H1 (cell line): ENCODE results near the gene MAP7D1. TPM values are rescaled to one million over a fixed set of nuclear protein-coding genes. Genes with fewer than 3 reads are reported as not detected.

Experiments used
- CTCF ChIA-PET: fragments of 300-600 bp; sonication (Branson Sonifier 250); formaldehyde crosslinking; loops from one replicate; lab custom pipeline; 2021; ENCODE audit not compliant: partially characterized antibody; lab: Charles Lee
- POLR2A ChIA-PET: fragments of 300-600 bp; sonication (Branson Sonifier 250); formaldehyde crosslinking; loops from one replicate; lab custom pipeline; 2021; ENCODE audit warnings: inconsistent platforms; ENCODE audit not compliant: partially characterized antibody; lab: Charles Lee
- DNase-seq, 2 experiments: peaks; one replicate each; pipeline versions ENCODE4 v3.0.0 to v3.0.0-alpha.2; 2010 to 2022; ENCODE audit warnings: low spot score in 2 of 2, low read depth in 1 of 2, mixed read lengths in 1 of 2
- FAIRE-seq: peaks from 2 replicates; lab custom pipeline; 2011; peaks lifted over from hg19 to GRCh38; lab: Jason Lieb, UNC
- H2AFZ ChIP-seq: 2 replicates; pipeline ENCODE4 v1.8.1; 2012; ENCODE audit warnings: low read length, inconsistent platforms
- H2AK5ac ChIP-seq: 2 replicates; pipeline ENCODE4 v1.6.1; 2013; ENCODE audit warnings: low read depth, low read length
- H2BK120ac ChIP-seq: replicated peaks from 2 replicates; pipeline ENCODE3; 2013; ENCODE audit warnings: low read depth, low read length, inconsistent platforms
- H2BK12ac ChIP-seq: 2 replicates; pipeline ENCODE4 v1.6.1; 2013; ENCODE audit warnings: low read depth, low read length
- H2BK15ac ChIP-seq: 2 replicates; pipeline ENCODE4 v1.6.1; 2013; ENCODE audit warnings: low read length
- H2BK20ac ChIP-seq: 2 replicates; pipeline ENCODE4 v1.6.1; 2013; ENCODE audit warnings: low read length
- H2BK5ac ChIP-seq: 2 replicates; pipeline ENCODE4 v1.6.1; 2013; ENCODE audit warnings: low read depth, low read length
- H3K14ac ChIP-seq: 2 replicates; pipeline ENCODE4 v1.6.1; 2013; ENCODE audit warnings: inconsistent platforms; ENCODE audit not compliant: insufficient read length
- H3K18ac ChIP-seq: 2 replicates; pipeline ENCODE4 v1.6.1; 2013; ENCODE audit warnings: low read length; ENCODE audit errors: extremely low read depth
- H3K23ac ChIP-seq: 2 replicates; pipeline ENCODE4 v1.6.1; 2013; ENCODE audit warnings: inconsistent platforms; ENCODE audit not compliant: insufficient read length
- H3K23me2 ChIP-seq: 2 replicates; pipeline ENCODE4 v1.6.1; 2013; ENCODE audit warnings: low read depth, low read length
- H3K27ac ChIP-seq: 2 replicates; pipeline ENCODE4 v1.6.1; 2011; ENCODE audit warnings: low read depth, low read length, inconsistent platforms
- H3K27me3 ChIP-seq, 4 experiments: replicated peaks in 1 of 4; 1 replicate in 1 of 4; 2 replicates in 3 of 4; pipeline versions ENCODE4 v1.6.1 to v1.8.1; 2011 to 2013; ENCODE audit warnings: low read length in 3 of 4, mild to moderate bottlenecking in 3 of 4, inconsistent platforms in 2 of 4, mixed read lengths in 2 of 4, moderate library complexity in 1 of 4; ENCODE audit not compliant: control insufficient read depth in 3 of 4, insufficient read depth in 3 of 4; ENCODE audit errors: extremely low read depth in 1 of 4
- H3K36me3 ChIP-seq, 4 experiments: 2 replicates each; pipeline versions ENCODE4 v1.6.1 to v1.8.1; 2011 to 2013; ENCODE audit warnings: mild to moderate bottlenecking in 4 of 4, low read length in 3 of 4, moderate library complexity in 2 of 4, control low read depth in 1 of 4, inconsistent platforms in 1 of 4; ENCODE audit not compliant: insufficient read depth in 4 of 4, control insufficient read depth in 2 of 4
- H3K4ac ChIP-seq: replicated peaks from 2 replicates; pipeline ENCODE3; 2013; ENCODE audit warnings: low read length, low read depth, mixed read lengths, inconsistent platforms; ENCODE audit not compliant: insufficient read length
- H3K4me1 ChIP-seq, 4 experiments: replicated peaks in 1 of 4; 1 replicate in 1 of 4; 2 replicates in 3 of 4; pipeline versions ENCODE4 v1.6.1 to v1.8.1; 2011 to 2013; ENCODE audit warnings: low read length in 3 of 4, inconsistent platforms in 2 of 4, mixed read lengths in 1 of 4; ENCODE audit not compliant: insufficient read depth in 4 of 4, control insufficient read depth in 3 of 4
- H3K4me2 ChIP-seq, 2 experiments: 2 replicates each; pipeline versions ENCODE4 v1.6.1 to v1.8.1; 2011 to 2013; ENCODE audit warnings: low read depth in 2 of 2, low read length in 2 of 2, control low read depth in 1 of 2, inconsistent platforms in 1 of 2, mild to moderate bottlenecking in 1 of 2; ENCODE audit not compliant: insufficient read depth in 1 of 2
- H3K4me3 ChIP-seq, 4 experiments: fragments of 200-600, 300-600 bp in 1 of 4; sonication (generic), shearing (Covaris generic), sonication (Bioruptor Twin) in 1 of 4; 2 replicates each; pipeline versions ENCODE4 v1.5.1 to v1.8.1; 2011 to 2016; ENCODE audit warnings: low read length in 4 of 4, low read depth in 3 of 4, control low read depth in 2 of 4, inconsistent platforms in 2 of 4, mild to moderate bottlenecking in 2 of 4, mixed read lengths in 1 of 4, moderate library complexity in 1 of 4; ENCODE audit not compliant: insufficient read depth in 2 of 4; ENCODE audit errors: extremely low read depth in 1 of 4
- H3K56ac ChIP-seq: replicated peaks from 2 replicates; pipeline ENCODE3; 2013; ENCODE audit warnings: low read depth, mild to moderate bottlenecking, mixed read lengths, low read length, inconsistent platforms; ENCODE audit not compliant: insufficient read length
- H3K79me1 ChIP-seq: 2 replicates; pipeline ENCODE4 v1.6.1; 2013; ENCODE audit warnings: low read depth, low read length, control low read depth
- H3K79me2 ChIP-seq, 2 experiments: 2 replicates each; pipeline versions ENCODE4 v1.6.1 to v1.8.1; 2012 to 2013; ENCODE audit warnings: low read length in 2 of 2, mild to moderate bottlenecking in 2 of 2, inconsistent platforms in 1 of 2; ENCODE audit not compliant: insufficient read depth in 2 of 2, control insufficient read depth in 1 of 2
- H3K9ac ChIP-seq, 4 experiments: replicated peaks in 1 of 4; 1 replicate in 1 of 4; 2 replicates in 3 of 4; pipeline versions ENCODE4 v1.6.1 to v1.8.1; 2011 to 2013; ENCODE audit warnings: low read depth in 3 of 4, low read length in 3 of 4, control low read depth in 2 of 4, mild to moderate bottlenecking in 2 of 4, moderate library complexity in 2 of 4, inconsistent platforms in 1 of 4; ENCODE audit errors: extremely low read depth in 1 of 4
- H3K9me3 ChIP-seq, 2 experiments: 2 replicates each; pipeline versions ENCODE4 v1.6.1 to v1.8.1; 2012 to 2013; ENCODE audit warnings: mild to moderate bottlenecking in 2 of 2, moderate library complexity in 2 of 2, control low read depth in 1 of 2, inconsistent platforms in 1 of 2, low read depth in 1 of 2, low read length in 1 of 2, mixed read lengths in 1 of 2; ENCODE audit not compliant: insufficient read depth in 2 of 2
- H4K20me1 ChIP-seq, 2 experiments: replicated peaks in 1 of 2; 2 replicates each; pipeline versions ENCODE3 to v1.8.1; 2011 to 2013; ENCODE audit warnings: inconsistent platforms in 2 of 2, low read length in 2 of 2, mild to moderate bottlenecking in 1 of 2; ENCODE audit not compliant: insufficient read depth in 2 of 2, control insufficient read depth in 1 of 2
- H4K5ac ChIP-seq: 2 replicates; pipeline ENCODE4 v1.6.1; 2013; ENCODE audit warnings: low read length, low read depth, mixed read lengths, inconsistent platforms; ENCODE audit not compliant: insufficient read length
- H4K8ac ChIP-seq: 2 replicates; pipeline ENCODE4 v1.8.0; 2013; ENCODE audit warnings: mild to moderate bottlenecking, moderate library complexity, low read length, inconsistent platforms; ENCODE audit not compliant: insufficient read depth; ENCODE audit errors: extremely low read depth
- H4K91ac ChIP-seq: replicated peaks from 2 replicates; pipeline ENCODE3; 2013; ENCODE audit warnings: low read length, mixed read lengths, inconsistent platforms; ENCODE audit not compliant: insufficient read length
- BCL11A ChIP-seq, 2 experiments: IDR thresholded peaks; one replicate each; pipeline ENCODE4 v1.6.1; 2011; ENCODE audit warnings: low read depth in 2 of 2, low read length in 2 of 2, mild to moderate bottlenecking in 2 of 2
- CBX8 ChIP-seq: fragments of 300-800, 300-1000 bp; sonication (generic); IDR thresholded peaks from 2 replicates; pipeline ENCODE4 v1.7.1; 2016; ENCODE audit warnings: low read depth, low read length, borderline replicate concordance
- KDM4A ChIP-seq: IDR thresholded peaks from one replicate; pipeline ENCODE4 v1.7.1; 2012; ENCODE audit warnings: low read depth, mild to moderate bottlenecking, moderate library complexity, low read length, inconsistent platforms; ENCODE audit not compliant: severe bottlenecking
- SUZ12 ChIP-seq: fragments of 200-600 bp; sonication (generic); IDR thresholded peaks from 2 replicates; pipeline ENCODE4 v1.6.1; 2012; ENCODE audit warnings: mild to moderate bottlenecking, inconsistent platforms, low read length, moderate library complexity, mixed read lengths
- TCF12 ChIP-seq: IDR thresholded peaks from 2 replicates; pipeline ENCODE4 v1.6.1; 2011; ENCODE audit warnings: low read depth, mild to moderate bottlenecking, low read length
- YY1 ChIP-seq: IDR thresholded peaks from 2 replicates; pipeline ENCODE4 v1.6.1; 2011; ENCODE audit warnings: low read depth, mild to moderate bottlenecking, low read length
- WGBS, 2 experiments: shearing (Covaris generic) in 1 of 2; methylation state at CpG; one replicate each; pipeline versions ENCODE4 v1.1.6 to v1.1.7; 2013 to 2015; ENCODE audit warnings: low lambda C conversion rate in 2 of 2, mixed read lengths in 2 of 2, inconsistent platforms in 1 of 2, low coverage in 1 of 2, missing lambda C conversion rate in 1 of 2; ENCODE audit not compliant: insufficient replicate concordance in 2 of 2, insufficient coverage in 1 of 2, insufficient read length in 1 of 2; ENCODE audit errors: extremely low coverage in 1 of 2, missing lambda C conversion rate in 1 of 2; 5-methylcytosine and 5-hydroxymethylcytosine counted together
- polyA plus RNA-seq, 7 experiments: library from polyadenylated mRNA; depleted of rRNA in 3 of 7; stranded (reverse) in 5 of 7; unstranded in 2 of 7; fragments of >200 nt in 5 of 7; fragments of 200-250 nt in 2 of 7; gene quantifications; 1 replicate in 5 of 7; 2 replicates in 1 of 7; 4 replicates in 1 of 7; pipeline versions ENCODE4 v1.2.1 to v1.2.3, GENCODE V29; 2011 to 2013; ENCODE audit warnings: missing spikeins in 2 of 7, mixed read lengths in 2 of 7
- total RNA-seq: library from RNA; stranded (reverse); fragmentation: NEBNext Ultra II Directional; extraction: Animal tissue kit (Norgen Biotek cat#: 25700); gene quantifications from 2 replicates; pipeline ENCODE4 v1.2.1, GENCODE V29; 2021

MAP7D1 gene
- total and polyA plus RNA-seq, 2 of the 8 experiments (the other 6 are each of a cell fraction or from before 2014, with no cell fraction given) = 18.2 to 52.4 TPM

GRCh38 chr1:36154765-36155407, 1.1 kb upstream of the MAP7D1 start:
- no peak for TF ChIP-seq SUZ12
- no peak for TF ChIP-seq KDM4A
- TF ChIP-seq TCF12 = no peak
- TF ChIP-seq BCL11A (IDR thresholded peaks at IDR 0.05; ENCODE audit: low read depth in 2 of 2, low read length in 2 of 2) = no peak
- no peak for TF ChIP-seq CBX8
- no peak for TF ChIP-seq YY1
- DNase-seq (no peak), FAIRE-seq (no peak)
- Histone ChIP-seq H4K8ac (no peak overlapping the region), H3K14ac (no peak overlapping the region), H3K4me3 (peak overlapping the region; percentile 48 to 96 (median 66); a peak in 7 of 8 replicates), H3K56ac (no peak overlapping the region), H2BK120ac (no peak overlapping the region), H3K4me2 (peak overlapping the region; percentile 65 to 96), H3K4me1 (peaks cover 10 to 28% (median 20%) of the 10 kb centered on the region in 4 experiments), H4K20me1 (peaks cover 0 to 7% of the 10 kb centered on the region in 2 experiments), H3K27me3 (peaks cover 11 to 29% (median 25%) of the 10 kb centered on the region in 4 experiments), H2AFZ (no peak overlapping the region), H2BK12ac (no peak overlapping the region), H3K9me3 (no peaks in the 10 kb centered on the region), H3K18ac (no peak overlapping the region; the same call in 1 of the 2 replicates), H3K27ac (no peak overlapping the region), H4K5ac (no peak overlapping the region), H2BK15ac (no peak overlapping the region), H2BK5ac (no peak overlapping the region), H3K9ac (no peak overlapping the region), H4K91ac (no peak overlapping the region), H3K36me3 (no peaks in the 10 kb centered on the region), H3K79me2 (peaks cover 0 to 21% of the 10 kb centered on the region in 2 experiments; a peak in 3 of 4 replicates), H2AK5ac (no peak overlapping the region), H3K79me1 (peaks cover 12% of the 10 kb centered on the region), H3K4ac (no peak overlapping the region), H3K23me2 (peaks cover 11% of the 10 kb centered on the region), H2BK20ac (no peak overlapping the region), H3K23ac (no peak overlapping the region)
- ChIA-PET POLR2A (interaction anchor here (0.7 to 5.1 kb wide), 9 partner anchors 18 to 271 kb away, joined by 3 to 44 read pairs (median 5); partner anchors contain the start of genes SH3D21 and THRAP3), CTCF (interaction anchor here (0.8 to 10.1 kb wide), 4 partner anchors 19 to 55 kb away, joined by 3 to 261 read pairs (median 84); no protein-coding TSS in a partner anchor)
- WGBS, 2 experiments = 53% methylated on average over 5 of the region's 6 CpGs; no CpG with 5 or more reads in 1 of the 2 experiments
